GM12878 (cell line): ENCODE results near the gene SLC10A2. TPM values are rescaled to one million over a fixed set of nuclear protein-coding genes. Genes with fewer than 3 reads are reported as not detected.

Source experiments
- ATAC-seq: fragments of 200-7000 bp; cut with Tn5 transposase; 3 replicates; pipeline ENCODE4 v1.9.1; 2020; ENCODE audit warnings: mild to moderate bottlenecking, moderate library complexity
- BruUV-seq: library from RNA; stranded (reverse); fragments of 400-500 nt; replicated peaks from 2 replicates; lab custom pipeline; 2021; lab: Mats Ljungman, UMichigan
- CTCF ChIA-PET: fragments of 300-600 bp; sonication (Branson Sonifier 250); formaldehyde crosslinking; extraction: SDS; loops from one replicate; lab custom pipeline; 2021; ENCODE audit warnings: inconsistent platforms; lab: Yijun Ruan, JAX
- POLR2A ChIA-PET: fragments of 350-600 bp; formaldehyde crosslinking; extraction: SDS; loops from one replicate; lab custom pipeline; 2021; ENCODE audit warnings: inconsistent platforms; lab: Charles Lee
- RAD21 ChIA-PET: fragments of 300-600 bp; sonication (Branson Sonifier 250); formaldehyde crosslinking; loops from one replicate; lab custom pipeline; 2023; ENCODE audit warnings: antibody characterized with exemption; ENCODE audit not compliant: unreplicated experiment; lab: Charles Lee
- SMC1A ChIA-PET: fragments of 300-600 bp; sonication (Branson Sonifier 250); formaldehyde crosslinking; loops from one replicate; lab custom pipeline; 2023; ENCODE audit not compliant: unreplicated experiment, uncharacterized antibody; lab: Charles Lee
- DNase-seq: peaks from one replicate; pipeline ENCODE4 v3.0.0-alpha.2; 2011; ENCODE audit warnings: low read depth, low spot score
- FAIRE-seq: peaks from 3 replicates; lab custom pipeline; 2011; peaks lifted over from hg19 to GRCh38; lab: Jason Lieb, UNC
- H2AFZ ChIP-seq: 2 replicates; pipeline ENCODE4 v1.6.0; 2011; ENCODE audit warnings: low read depth, low read length, control low read depth; ENCODE audit not compliant: control insufficient read depth
- H3K27ac ChIP-seq: 2 replicates; pipeline ENCODE4 v1.5.1; 2011; ENCODE audit warnings: control low read depth; ENCODE audit not compliant: control insufficient read depth, insufficient read depth
- H3K27me3 ChIP-seq, 2 experiments: replicated peaks in 1 of 2; 2 replicates each; pipeline versions ENCODE4 v1.6.0 to v1.6.1; 2011; ENCODE audit warnings: low read length in 1 of 2; ENCODE audit not compliant: control insufficient read depth in 2 of 2, insufficient read depth in 2 of 2
- H3K36me3 ChIP-seq, 2 experiments: 2 replicates each; pipeline ENCODE4 v1.5.1; 2011; ENCODE audit warnings: low read length in 1 of 2; ENCODE audit not compliant: control insufficient read depth in 2 of 2, insufficient read depth in 2 of 2
- H3K4me1 ChIP-seq: 2 replicates; pipeline ENCODE4 v1.6.1; 2011; ENCODE audit warnings: mild to moderate bottlenecking, low read length, moderate library complexity, mixed read lengths; ENCODE audit not compliant: control insufficient read depth, insufficient read depth
- H3K4me2 ChIP-seq: 2 replicates; pipeline ENCODE4 v1.6.0; 2011; ENCODE audit warnings: control low read depth; ENCODE audit not compliant: control insufficient read depth, insufficient read depth
- H3K4me3 ChIP-seq: fragments of 200-600 bp; sonication (generic); 2 replicates; pipeline ENCODE4 v1.5.1; 2016
- H3K79me2 ChIP-seq: 2 replicates; pipeline ENCODE4 v1.6.0; 2011; ENCODE audit warnings: low read length; ENCODE audit not compliant: control insufficient read depth, insufficient read depth
- H3K9ac ChIP-seq: 2 replicates; pipeline ENCODE4 v1.8.0; 2011; ENCODE audit warnings: low read length, control low read depth, mixed read lengths; ENCODE audit not compliant: control insufficient read depth, insufficient read depth
- H3K9me3 ChIP-seq: replicated peaks from 3 replicates; pipeline ENCODE4 v1.5.1; 2011; ENCODE audit warnings: mild to moderate bottlenecking, low read length; ENCODE audit not compliant: control insufficient read depth, insufficient read depth
- H4K20me1 ChIP-seq: 2 replicates; pipeline ENCODE4 v1.6.0; 2011; ENCODE audit not compliant: control insufficient read depth, insufficient read depth
- CREB1 ChIP-seq: IDR thresholded peaks from 2 replicates; pipeline ENCODE4 v1.6.1; 2012; ENCODE audit warnings: low read depth, mild to moderate bottlenecking, inconsistent platforms
- HDGF ChIP-seq: fragments of 450-650 bp; IDR thresholded peaks from 2 replicates; pipeline ENCODE4 v1.6.1; 2016; ENCODE audit warnings: antibody characterized with exemption
- NR2C2 ChIP-seq: IDR thresholded peaks from 2 replicates; pipeline ENCODE4 v1.6.1; 2011; ENCODE audit warnings: borderline replicate concordance, low read depth; ENCODE audit not compliant: control insufficient read depth, insufficient read length
- PML ChIP-seq: IDR thresholded peaks from 2 replicates; pipeline ENCODE4 v1.6.1; 2012; ENCODE audit warnings: low read length, inconsistent platforms
- RAD51 ChIP-seq: fragments of 450-650 bp; IDR thresholded peaks from 2 replicates; pipeline ENCODE4 v1.6.1; 2016; ENCODE audit warnings: moderate library complexity, mild to moderate bottlenecking, inconsistent platforms
- REST ChIP-seq: IDR thresholded peaks from 2 replicates; pipeline ENCODE4 v1.6.1; 2012; ENCODE audit warnings: mild to moderate bottlenecking, low read depth, low read length
- SUPT20H ChIP-seq: IDR thresholded peaks from 2 replicates; pipeline ENCODE4 v1.6.1; 2011; ENCODE audit warnings: low read depth, mild to moderate bottlenecking, low read length, moderate library complexity, borderline replicate concordance; ENCODE audit not compliant: control insufficient read depth
- TARDBP ChIP-seq: IDR thresholded peaks from 2 replicates; pipeline ENCODE4 v1.6.1; 2016; ENCODE audit warnings: borderline replicate concordance
- TCF7 ChIP-seq: IDR thresholded peaks from 2 replicates; pipeline ENCODE4 v1.6.1; 2014; ENCODE audit warnings: antibody characterized with exemption, borderline replicate concordance
- YY1 ChIP-seq: IDR thresholded peaks from 2 replicates; pipeline ENCODE4 v1.6.1; 2011; ENCODE audit warnings: low read depth, mild to moderate bottlenecking, low read length
- WGBS: methylation state at CpG from one replicate; pipeline ENCODE4 v1.1.6; 2016; ENCODE audit warnings: low lambda C conversion rate; ENCODE audit not compliant: insufficient replicate concordance, insufficient coverage; ENCODE audit errors: missing lambda C conversion rate; 5-methylcytosine and 5-hydroxymethylcytosine counted together
- in situ Hi-C: fragments of 300-500 bp; cut with MboI; formaldehyde crosslinking; loops from 9 replicates; pipeline ENCODE4 v1.14.3; 2018; ENCODE audit warnings: mixed read lengths
- intact Hi-C: fragments of 100-400 bp; cut with micrococcal nuclease; formaldehyde crosslinking; loops from one replicate; pipeline ENCODE4 v1.14.2; 2022; ENCODE audit not compliant: unreplicated experiment
- polyA plus RNA-seq, 11 experiments: library from polyadenylated mRNA; depleted of rRNA in 4 of 11; unstranded in 6 of 11; stranded (reverse) in 5 of 11; fragments of >200 nt; fragmentation: Nextera tagmentation in 4 of 11; fragmentation: Illumina TruSeq in 1 of 11; extraction: Ambion mirVana in 4 of 11; extraction: Trizol in 1 of 11; gene quantifications; 1 replicate in 1 of 11; 2 replicates in 10 of 11; pipeline versions ENCODE4 v1.2.1 to v1.2.3, GENCODE V29; 2011 to 2016; ENCODE audit warnings: inconsistent platforms in 2 of 11, missing spikeins in 2 of 11, low read depth in 1 of 11
- total RNA-seq, 4 experiments: library from RNA; depleted of rRNA in 3 of 4; stranded (reverse); fragments of >200 nt in 3 of 4; fragmentation: Illumina TruSeq in 1 of 4; extraction: Trizol in 1 of 4; gene quantifications; 2 replicates each; pipeline versions ENCODE4 v1.2.1 to v1.2.3, GENCODE V29; 2013 to 2021

Gene SLC10A2
- total and polyA plus RNA-seq, 10 of the 15 experiments (the other 5 are each of a cell fraction or from before 2014, with no cell fraction given), result 0.01 to 0.04 (median 0.02) TPM; not detected in 7

- RAD21 ChIA-PET, result no interaction called here
- whole genome bisulfite sequencing, result 3% methylated on average over 2 of the region's 2 CpGs
- FAIRE-seq, result no peak
Observed at GRCh38 chr13:103055166-103055565, 11.1 kb downstream of the SLC10A2 start.

More at GRCh38 chr13:103055166-103055565, 11.1 kb downstream of the SLC10A2 start:
- no peak overlapping the region for H3K4me3 ChIP-seq
- no peak overlapping the region for H3K27ac ChIP-seq
- H3K36me3 ChIP-seq, result no peaks in the 10 kb centered on the region
- no peak for TF ChIP-seq YY1
- no peak for TF ChIP-seq TARDBP
- no peak for TF ChIP-seq SUPT20H
- no peak for TF ChIP-seq HDGF
- no peak for TF ChIP-seq RAD51
- no peak for TF ChIP-seq REST
- no peak for TF ChIP-seq NR2C2
- no peak for TF ChIP-seq CREB1
- TF ChIP-seq TCF7, result no peak
- no peak for TF ChIP-seq PML
- H2AFZ ChIP-seq, result no peak overlapping the region
- intact Hi-C loops (no loop called here), in situ Hi-C loops (no loop called here)
- H3K9ac ChIP-seq, result no peak overlapping the region
- POLR2A ChIA-PET, result no interaction called here
- no peaks in the 10 kb centered on the region for H3K27me3 ChIP-seq
- no peak for DNase-seq
- SMC1A ChIA-PET, result interaction anchor here (1.0 to 1.5 kb wide), 2 partner anchors 10 to 29 kb away, joined by 5 to 8 read pairs; no protein-coding TSS in a partner anchor
- H3K4me2 ChIP-seq, result no peak overlapping the region
- CTCF ChIA-PET, result no interaction called here
- H3K4me1 ChIP-seq, result no peaks in the 10 kb centered on the region
- H3K79me2 ChIP-seq, result no peaks in the 10 kb centered on the region
- ATAC-seq, result no peak
- H4K20me1 ChIP-seq, result no peaks in the 10 kb centered on the region
- BruUV-seq, result no TSS peak
- H3K9me3 ChIP-seq, result peaks cover 20% of the 10 kb centered on the region; the same call in 2 of the 3 replicates
